NOMO-1 treated with dmso at 0.1 percent for 144 hours (cell line): Measurements from ENCODE around the gene AK4.

ENCODE experiments used
- DNase-seq: peaks from one replicate; lab custom pipeline; 2025; ENCODE audit not compliant: unreplicated experiment; lab: John Stamatoyannopoulos, UW

Gene AK4

DNA sequence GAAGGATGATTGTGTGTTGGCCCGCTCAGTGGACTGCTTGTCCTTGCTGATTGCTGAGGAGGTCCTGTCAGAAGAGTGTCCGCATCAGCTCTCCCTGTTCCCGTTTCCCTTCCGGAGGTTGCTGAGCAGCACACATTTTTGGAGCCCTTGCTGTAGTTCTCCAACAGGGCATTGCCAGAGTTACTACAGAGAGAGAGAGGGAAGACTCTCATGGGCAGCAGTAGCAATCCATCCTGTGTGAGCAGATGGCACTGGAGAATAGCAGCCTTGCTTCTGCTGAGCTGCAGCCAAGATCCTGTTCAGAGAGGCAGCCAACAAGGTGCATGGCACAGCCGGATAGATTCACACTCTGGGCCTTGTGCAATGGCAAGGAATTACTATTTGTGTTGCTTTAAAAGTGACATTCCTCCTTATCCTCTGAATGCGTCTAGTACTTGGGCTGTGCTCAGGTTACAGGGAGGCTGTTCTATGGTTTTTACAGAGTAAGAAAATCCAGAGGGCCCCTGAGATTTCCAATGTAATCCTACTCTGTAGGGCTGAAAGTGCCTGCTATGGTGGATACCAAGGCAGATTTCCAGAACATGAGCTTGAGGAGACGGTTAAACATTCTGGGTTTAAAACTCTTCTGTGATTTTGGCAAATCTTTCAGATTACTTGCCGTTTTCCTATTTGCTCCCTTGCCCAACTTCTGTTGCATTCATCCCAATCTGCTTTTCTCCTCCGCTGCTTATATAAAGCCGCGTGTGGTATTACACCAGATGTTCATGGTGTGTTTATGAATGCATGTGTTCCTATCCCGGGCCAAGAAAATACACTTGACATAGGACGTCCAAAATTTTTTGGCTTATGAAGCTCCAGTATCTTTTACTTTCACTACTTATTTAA, 27.4 kb downstream of the AK4 start:
- DNase-seq, result no peak

DNA sequence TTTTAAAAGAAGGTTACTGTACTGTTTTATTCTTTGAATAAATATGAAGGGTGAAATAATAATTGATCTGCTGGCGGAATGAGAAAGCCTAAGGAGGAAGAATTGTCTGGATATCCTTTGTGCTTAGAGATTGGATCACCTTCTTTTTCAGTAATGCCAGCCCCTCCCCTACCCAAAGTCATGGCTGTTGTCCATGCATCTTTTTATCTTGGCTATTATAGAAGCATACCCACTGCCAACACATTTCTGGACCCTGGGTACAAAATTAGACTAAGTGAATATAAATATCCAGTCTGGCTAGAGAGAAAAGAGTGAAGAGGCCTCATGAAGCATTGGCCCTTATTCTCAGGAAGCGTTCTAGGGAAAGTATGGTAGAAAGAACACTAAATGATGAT, 28.1 kb downstream of the AK4 start:
- no peak for DNase-seq

DNA sequence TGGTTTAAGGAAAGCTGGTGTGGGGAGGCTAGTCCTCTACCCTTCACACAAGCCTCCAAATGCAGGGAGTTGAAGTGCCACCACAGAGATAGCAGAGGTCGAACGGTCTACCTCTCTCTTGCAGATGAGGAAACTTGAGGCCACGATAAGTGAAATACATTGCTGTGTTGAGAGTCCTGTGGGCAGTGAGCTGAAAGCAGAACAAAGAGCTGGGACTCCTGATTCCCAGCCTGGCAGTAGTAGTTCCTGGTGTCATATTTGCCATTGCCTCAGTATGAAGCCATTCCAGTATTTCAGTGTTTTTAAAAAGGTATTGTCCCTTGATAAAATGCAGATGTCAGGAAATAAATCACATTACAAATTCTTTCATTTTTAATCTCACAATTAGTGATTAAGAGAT, 28.6 kb downstream of the AK4 start:
- no peak for DNase-seq

DNA sequence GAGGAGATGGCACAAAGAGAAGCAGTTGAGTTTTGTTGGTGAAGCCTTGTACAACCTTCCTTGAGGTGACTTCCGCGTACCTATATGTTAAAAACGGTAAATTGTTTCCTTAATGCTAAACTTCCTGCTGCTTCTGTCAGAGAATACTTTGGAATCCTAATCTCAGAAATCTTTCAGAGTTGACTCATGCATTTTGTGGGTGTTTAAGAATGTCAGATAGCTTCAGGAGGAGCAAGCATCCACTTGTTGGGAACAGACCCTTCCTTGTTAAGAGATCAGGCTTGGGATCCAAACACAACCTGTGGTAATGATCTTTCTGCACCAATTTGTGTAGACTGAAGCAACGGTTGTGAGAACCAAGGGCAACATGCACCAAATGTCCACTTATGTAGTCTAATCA, 29.5 kb downstream of the AK4 start:
- DNase-seq, result no peak

DNA sequence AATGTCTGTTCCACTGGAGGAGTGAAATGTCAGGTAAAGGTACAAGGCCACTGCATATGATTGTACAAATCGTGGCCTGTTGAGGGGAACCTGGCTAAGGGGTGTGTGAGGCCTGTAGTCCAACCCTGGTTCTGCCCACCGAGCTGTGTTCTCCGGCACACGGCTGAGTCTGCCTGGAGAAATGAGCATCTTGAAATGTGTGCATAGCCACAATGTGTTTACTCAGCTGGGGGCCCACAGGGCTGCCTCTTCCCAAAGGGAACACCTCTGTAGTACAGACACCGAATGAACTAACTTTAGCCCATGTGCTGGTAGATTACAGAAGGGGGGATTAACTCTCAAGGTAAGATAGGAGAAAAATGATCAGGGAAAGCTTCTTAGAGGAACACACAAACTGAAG, 30.2 kb downstream of the AK4 start:
- no peak for DNase-seq

DNA sequence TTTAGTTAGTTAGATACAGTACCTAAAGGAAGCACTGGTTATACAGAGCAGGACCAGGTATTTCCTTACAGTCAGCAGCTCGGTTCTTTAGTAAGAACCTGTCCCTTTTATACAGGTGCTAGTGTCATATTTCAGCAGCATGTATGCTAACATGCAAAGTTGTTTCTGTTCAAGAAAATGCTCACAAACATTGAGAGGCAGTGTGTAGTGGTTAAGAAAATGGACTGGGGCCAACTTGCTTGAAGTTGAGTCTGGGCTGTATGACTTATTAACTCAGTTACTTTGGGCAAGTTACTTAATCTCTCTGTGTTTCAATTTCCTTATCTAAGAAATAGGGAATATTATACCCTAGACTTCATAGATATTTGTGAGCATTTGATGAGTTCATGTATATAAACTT, 31.1 kb downstream of the AK4 start:
- no peak for DNase-seq

DNA sequence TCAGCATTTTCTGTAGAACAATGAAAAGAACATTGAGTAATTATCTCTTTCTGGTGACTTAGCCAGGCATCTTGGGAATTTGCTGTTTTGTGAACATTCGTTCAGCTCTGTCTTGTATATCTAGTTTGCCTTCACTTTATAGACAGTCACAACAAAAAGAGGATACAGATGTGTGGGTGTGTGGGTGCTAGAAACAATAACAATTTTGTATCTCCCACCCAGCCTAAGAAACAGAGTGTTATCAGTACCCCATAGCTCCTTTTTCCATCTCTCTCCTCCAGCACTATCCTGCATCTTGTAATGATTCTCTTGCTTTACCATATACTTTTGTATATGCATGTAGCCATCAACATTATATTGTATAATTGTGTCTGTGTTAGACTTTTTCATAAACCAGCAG, 33.0 kb downstream of the AK4 start:
- no peak for DNase-seq

DNA sequence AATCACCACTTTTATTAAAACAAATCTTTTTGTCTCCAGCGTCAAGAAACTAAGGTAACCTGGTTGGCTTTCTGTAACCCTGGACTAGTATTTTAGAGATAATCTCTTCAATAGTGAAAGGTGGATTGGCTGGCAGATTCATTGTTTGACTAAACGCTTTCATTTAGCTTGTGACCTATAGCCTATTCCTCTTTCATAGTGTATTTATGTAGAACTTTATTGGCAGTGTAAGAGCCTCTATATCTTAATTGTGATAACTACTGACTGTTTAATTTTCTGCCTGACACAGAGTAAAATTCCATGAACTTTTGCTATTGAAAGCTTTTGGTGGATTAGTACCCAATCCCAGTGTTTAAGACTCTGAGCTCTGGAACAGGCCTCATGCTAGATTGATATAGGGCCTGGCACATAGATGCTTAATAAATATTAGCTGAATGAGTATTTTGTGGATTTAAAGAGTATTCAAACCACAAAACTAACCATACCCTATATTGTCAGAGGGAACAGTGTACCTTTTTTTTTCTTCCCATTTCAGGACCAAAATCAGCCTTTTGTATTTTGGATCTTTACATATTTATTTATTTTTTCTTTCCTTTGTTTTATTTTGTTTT, 34.8 kb downstream of the AK4 start:
- DNase-seq, result no peak

DNA sequence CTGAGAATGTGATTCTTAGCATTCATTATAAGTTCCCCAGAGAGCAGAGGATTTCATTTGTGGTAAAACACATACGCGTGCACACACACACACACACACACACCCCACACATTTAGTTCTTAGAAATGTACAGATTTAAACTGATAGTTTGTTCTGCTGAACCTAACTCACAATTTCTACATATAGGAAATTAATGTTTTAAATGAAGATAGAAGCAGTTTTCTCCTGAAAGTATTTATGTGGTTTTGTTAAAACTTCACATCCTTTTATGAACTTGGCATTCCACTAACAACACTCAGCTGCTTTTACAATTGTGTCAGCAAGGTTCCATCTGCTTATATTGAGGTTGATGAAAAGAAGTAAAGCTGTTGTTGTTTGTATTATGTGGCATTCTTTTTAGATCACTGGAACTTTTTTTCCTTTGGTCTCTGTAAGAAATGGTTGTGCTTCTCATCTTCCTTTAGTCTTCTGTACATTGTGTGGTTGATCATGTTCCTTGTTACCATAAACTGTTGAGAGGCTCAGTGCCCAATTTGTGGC, 41.6 kb downstream of the AK4 start:
- DNase-seq, result no peak

DNA sequence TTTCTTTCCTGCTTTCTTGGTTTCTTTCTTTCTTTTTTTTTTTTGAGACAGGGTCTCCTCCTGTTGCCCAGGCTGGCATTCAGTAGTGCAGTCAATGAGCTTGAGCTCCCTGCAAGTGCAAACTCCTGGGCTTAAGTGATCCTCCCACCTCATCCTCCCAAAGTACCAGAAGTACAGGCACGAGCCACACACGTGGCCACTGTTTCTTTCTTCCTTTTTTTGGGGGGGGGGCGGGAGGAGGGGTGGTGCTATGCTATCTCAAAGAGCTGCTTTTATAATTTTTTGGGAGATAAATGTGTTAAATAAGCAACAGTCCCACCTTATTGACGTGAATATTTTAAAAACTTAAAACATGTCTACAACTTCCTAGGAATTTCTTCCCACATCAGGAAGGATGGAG, 42.2 kb downstream of the AK4 start:
- no peak for DNase-seq

DNA sequence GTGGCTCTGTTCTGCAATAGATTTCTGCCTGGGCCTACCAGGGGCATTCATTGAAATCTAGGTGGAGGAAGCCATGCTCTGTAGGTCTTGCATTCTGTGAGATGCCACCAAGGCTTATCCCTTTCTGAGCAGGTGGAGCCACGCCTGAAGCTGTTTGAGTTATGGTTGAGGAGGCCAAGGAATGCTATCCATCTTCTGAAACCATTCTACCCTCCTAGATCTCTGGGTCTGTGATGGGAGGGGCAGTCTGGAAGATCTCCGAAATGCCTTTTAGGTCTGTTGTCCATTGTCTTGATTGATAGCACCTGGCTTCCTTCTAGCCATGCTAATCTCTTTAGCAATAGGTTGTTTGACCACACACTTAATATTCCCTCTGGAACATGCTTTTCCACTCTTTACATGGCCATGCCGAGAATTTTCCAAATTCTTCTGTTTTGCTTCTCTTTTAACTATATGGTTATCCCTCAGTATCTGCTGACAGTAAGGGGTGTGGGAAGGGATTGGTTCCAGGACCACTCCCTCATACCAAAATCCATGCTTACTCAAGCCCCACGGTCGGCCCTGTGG, 45.2 kb downstream of the AK4 start:
- DNase-seq, result no peak

DNA sequence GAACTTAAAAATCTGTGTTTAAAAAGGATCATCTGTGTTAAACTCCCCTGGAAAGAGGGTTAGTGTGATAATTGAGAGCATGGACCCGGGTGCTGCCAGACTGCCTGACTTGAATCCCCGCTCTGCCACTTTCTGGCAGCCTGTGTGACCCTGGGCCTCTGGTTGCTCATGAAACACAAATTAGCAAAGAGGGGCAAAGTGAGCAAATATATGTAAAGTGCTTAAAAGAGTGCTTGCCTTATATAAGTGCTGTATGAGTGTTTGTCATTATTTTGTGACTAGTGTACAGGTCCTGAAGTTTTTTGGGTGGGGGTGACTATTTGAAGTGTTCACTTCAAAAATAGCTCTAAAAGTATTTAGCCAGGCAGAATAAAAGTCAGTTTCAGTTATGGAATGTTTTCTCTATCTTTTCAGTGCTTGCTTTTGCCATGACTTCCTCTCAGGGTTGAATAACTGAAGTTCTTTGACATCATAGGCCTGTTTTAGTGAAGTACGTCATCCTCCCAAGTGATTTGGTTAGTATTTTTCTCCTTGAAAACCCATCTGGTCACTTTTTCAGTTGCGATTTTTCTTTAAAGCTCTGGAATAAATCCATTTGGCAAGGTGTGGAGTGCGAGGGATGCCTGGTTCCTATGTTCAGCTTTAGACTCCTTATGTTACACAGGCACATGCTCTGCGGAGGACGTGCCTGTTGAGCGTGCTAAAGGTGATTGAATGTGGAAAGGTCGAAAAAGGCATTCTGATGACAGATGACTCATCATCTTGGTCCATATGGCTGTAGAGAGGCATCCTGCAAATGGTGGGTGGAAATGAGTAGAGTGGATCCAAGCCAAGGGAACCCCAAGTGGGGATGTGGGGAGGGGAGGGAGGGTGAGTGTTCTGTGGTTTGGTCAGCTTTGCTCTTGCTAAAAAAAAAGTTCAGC, 47.8 kb downstream of the AK4 start:
- DNase-seq, result no peak

DNA sequence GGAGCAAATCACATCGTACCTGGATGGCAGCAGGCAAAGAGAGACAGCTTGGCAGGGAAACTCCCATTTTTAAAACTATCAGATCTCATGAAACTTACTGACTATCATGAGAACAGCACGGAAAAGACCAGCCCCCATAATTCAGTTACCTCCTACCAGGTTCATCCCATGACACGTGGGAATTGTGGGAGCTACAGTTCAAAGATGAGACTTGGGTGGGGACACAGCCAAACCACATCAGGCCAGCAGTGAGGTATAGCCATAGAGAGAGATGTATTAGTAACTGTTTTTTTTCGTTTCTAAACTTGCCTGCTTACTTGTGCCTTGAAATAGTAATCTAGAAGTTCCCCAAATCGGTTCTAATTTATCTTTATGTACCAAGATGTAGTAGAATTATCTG, 48.9 kb downstream of the AK4 start:
- no peak for DNase-seq

DNA sequence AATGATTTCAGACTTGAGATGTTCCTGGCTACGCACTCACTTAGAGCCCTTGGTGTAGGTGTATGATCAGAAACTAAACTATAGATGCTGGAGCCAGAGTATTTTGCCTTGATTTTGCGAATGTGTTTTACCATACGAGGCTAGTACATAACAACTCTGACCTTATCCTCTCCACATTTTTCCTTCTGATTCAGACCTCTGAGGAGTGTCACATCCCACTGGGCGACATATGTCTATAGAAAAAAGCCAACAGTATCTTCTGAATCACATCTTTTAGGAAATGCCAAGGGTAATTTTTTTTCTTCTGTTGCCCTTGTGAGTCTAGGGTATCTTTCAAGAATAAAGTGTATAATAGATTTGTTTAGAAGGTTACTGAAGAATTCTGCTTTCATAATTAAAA, 49.6 kb downstream of the AK4 start:
- no peak for DNase-seq

DNA sequence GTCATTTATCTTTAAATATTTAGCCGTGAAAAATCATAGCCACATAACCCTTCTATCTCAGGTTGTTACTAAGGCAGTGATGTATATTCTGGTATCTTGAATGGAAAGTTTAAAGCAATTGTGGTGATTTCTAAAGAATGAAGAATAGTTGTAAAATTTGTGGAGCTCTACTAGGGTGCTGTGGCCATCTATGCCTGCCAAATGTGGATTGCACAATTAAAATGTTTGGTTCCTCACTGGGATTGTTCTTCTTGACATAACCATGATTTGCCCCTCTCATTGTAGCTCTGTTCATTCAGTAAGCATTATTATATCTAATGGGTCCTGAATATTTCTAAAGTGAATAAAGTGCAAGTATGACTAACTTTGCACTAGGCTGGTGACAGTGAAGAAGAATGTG, 50.1 kb downstream of the AK4 start:
- DNase-seq, result no peak

DNA sequence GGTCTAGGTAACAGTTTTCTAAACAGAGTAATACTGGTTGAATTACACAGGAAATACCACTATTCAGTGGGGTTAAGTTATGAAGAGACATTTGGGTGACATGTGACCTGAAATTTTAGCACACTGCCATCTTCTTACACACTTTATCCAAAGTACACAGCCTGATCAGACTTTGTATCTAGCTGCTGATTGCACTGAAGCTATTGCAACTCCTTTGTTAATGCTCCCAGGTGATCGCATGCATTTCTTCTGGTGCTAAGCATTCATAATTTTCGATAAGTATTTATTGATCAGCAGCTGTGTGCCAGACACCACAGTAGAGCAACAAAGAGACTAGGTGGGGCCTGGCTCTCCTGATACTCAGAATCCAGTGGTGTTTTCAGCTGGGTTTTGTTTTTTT, 52.4 kb downstream of the AK4 start:
- DNase-seq, result no peak

DNA sequence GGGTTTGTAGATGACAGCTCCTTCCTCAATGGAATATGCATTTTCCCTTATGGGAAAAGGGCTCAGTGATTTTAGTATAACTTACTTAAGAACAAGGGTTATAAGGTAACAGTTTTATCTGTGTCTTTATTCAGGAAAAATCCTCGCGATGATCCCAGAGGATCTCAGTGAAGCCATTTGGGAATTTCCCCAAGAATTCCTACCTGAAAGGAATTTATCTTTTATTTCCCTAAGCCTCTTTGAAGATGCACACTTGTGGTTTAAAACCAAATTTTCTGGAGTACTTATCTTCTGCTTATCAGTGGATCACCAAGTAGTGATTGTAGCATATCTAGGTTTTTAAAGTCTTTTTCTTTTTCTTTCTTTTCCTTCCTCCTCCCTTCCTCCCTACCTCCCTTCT, 58.8 kb downstream of the AK4 start:
- DNase-seq, result no peak

DNA sequence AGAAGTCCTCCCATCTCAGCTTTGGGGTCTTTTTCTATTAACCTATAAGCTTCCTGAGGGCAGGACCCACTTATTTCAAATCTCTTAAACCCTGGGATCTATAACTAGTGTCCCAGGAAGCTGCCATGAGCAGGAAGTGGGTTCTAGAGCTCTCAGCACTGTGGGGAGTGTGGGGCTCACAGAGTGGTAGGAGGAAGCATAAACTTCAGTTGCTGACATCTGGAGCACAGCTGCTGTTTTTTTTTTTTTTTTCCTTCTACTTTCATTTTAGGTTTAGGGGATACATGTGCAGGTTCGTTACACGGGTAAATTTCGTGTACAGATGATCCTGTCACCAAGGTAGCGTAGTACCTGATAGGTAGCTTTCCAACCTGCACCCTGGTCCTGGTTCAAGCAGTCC, 59.3 kb downstream of the AK4 start:
- no peak for DNase-seq

DNA sequence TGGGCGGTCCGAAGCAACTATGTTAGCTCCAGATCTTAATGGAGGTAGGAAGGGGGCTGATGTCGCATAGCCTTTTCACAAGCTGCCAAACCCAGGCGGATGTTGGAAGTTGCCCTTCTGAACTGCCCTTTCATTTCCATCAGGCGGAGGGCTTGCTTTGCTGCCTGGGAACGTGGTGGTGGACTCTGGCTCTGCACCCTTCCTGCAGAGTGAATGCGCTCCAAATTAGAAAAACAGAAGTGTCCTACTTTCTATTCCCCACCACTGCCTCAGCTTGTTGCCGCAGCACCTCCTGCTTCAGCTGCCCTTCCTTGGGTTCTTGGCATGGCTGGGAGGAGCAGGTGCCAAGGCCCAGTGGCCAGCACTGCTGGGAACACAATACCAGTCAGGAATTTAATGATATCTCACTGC, 60.6 kb downstream of the AK4 start:
- DNase-seq, result no peak

DNA sequence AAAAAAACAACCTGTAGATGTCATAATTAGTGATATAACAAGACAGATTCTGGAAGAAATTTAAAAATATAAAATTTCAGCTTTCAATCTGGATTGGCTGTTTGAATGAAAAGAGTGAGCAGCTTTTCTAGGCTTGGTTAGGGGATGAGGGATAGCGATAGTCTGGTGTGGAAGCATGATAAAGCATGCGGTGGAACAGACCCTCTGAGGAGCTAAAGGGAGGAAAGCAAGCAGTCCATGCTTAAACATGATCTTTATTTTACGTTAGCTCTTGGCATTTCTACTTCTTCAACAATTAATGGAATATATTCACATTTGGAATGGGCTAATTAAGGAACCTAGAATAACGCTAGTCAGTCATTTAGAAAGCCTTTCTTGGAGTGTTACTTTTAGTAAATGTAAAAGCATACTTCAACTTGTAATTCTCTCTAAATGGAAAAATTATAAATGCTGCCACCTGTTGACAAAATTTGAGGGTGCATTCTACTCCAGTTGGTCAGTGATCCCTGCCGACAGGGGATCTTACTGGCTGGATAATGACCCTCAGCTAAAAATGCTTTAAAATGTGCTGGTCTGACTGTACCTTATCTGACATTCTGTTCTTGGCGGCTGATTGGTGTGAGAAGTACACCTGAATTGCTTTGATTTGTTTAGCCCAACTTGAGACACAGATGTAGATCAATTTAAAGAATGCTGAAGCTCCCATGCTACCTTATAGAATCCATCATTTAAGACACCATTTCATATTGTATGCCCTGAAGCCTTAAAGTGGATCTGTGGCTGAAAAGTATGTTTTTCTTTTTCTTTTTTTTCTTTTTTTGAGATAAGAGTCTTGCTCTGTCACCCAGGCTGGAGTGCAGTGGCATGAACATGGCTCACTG, 61.2 kb downstream of the AK4 start:
- no peak for DNase-seq
